Natural killer cell (primary cell): Measurements from ENCODE around the gene NFX1. TPM values are rescaled to one million over a fixed set of nuclear protein-coding genes. Genes with fewer than 3 reads are reported as not detected.
A peak's percentile ranks its signal among the peaks of the same experiment; 100 is the strongest.

Experiments used
- ATAC-seq, 3 donors: fragments of 150-1000 bp in 2 of 3; fragments of 200-7000 bp in 1 of 3; cut with Tn5 transposase; 1 replicate in 1 of 3; 2 replicates in 2 of 3; pipeline ENCODE4 v1.10.0; 2021; ENCODE audit warnings: mild to moderate bottlenecking in 2 of 3, moderate library complexity in 2 of 3
- DNase-seq, 2 donors: peaks; one replicate each; pipeline versions ENCODE4 v3.0.0 to v3.0.0-alpha.2; 2013 to 2021; ENCODE audit warnings: mixed read lengths in 1 of 2
- H3K27ac ChIP-seq: one replicate; pipeline ENCODE4 v1.5.1; 2013; ENCODE audit warnings: mild to moderate bottlenecking, low read length
- H3K27me3 ChIP-seq: one replicate; pipeline ENCODE4 v1.6.1; 2013; ENCODE audit warnings: low read length; ENCODE audit not compliant: control insufficient read depth, insufficient read depth
- H3K36me3 ChIP-seq: one replicate; pipeline ENCODE4 v1.6.1; 2013; ENCODE audit warnings: low read length; ENCODE audit not compliant: control insufficient read depth, insufficient read depth
- H3K4me1 ChIP-seq: one replicate; pipeline ENCODE4 v1.6.1; 2013; ENCODE audit warnings: low read length; ENCODE audit not compliant: control insufficient read depth, insufficient read depth
- H3K4me3 ChIP-seq: one replicate; pipeline ENCODE4 v1.5.1; 2013; ENCODE audit warnings: low read length
- H3K9me3 ChIP-seq: one replicate; pipeline ENCODE4 v1.6.1; 2013; ENCODE audit warnings: low read length; ENCODE audit not compliant: control insufficient read depth, insufficient read depth
- H3K27ac Mint-ChIP-seq, 2 donors: one replicate each; pipeline ENCODE4 v1.8.0; 2022; ENCODE audit warnings: mild to moderate bottlenecking in 2 of 2, mixed read lengths in 2 of 2, moderate library complexity in 1 of 2
- H3K27me3 Mint-ChIP-seq, 2 donors: one replicate each; pipeline ENCODE4 v1.8.0; 2022; ENCODE audit warnings: low read depth in 2 of 2, mixed read lengths in 2 of 2
- H3K36me3 Mint-ChIP-seq: one replicate; pipeline ENCODE4 v1.8.0; 2022; ENCODE audit warnings: mixed read lengths
- H3K4me1 Mint-ChIP-seq, 2 donors: one replicate each; pipeline ENCODE4 v1.8.0; 2022; ENCODE audit warnings: mixed read lengths in 2 of 2
- H3K4me3 Mint-ChIP-seq: one replicate; pipeline ENCODE4 v1.8.0; 2022; ENCODE audit warnings: mild to moderate bottlenecking, moderate library complexity, mixed read lengths
- H3K9me3 Mint-ChIP-seq, 2 donors: one replicate each; pipeline ENCODE4 v1.8.0; 2022; ENCODE audit warnings: mixed read lengths in 2 of 2
- CTCF ChIP-seq: fragments of 200-600 bp; IDR thresholded peaks from one replicate; pipeline ENCODE4 v1.8.0; 2022; ENCODE audit warnings: antibody characterized with exemption
- WGBS: methylation state at CpG from one replicate; pipeline ENCODE4 v1.1.7; 2013; ENCODE audit warnings: missing lambda C conversion rate; ENCODE audit not compliant: insufficient coverage; 5-methylcytosine and 5-hydroxymethylcytosine counted together
- intact Hi-C: fragments of 100-400 bp; cut with micrococcal nuclease; formaldehyde crosslinking; loops from one replicate; pipeline ENCODE4 v1.14.2; 2022
- total RNA-seq, 4 donors: library from RNA; stranded (reverse); fragments of 120-200 nt in 1 of 4; gene quantifications; one replicate each; pipeline versions ENCODE4 v1.2.3 to v1.2.4, GENCODE V29; 2013 to 2022

The NFX1 gene
- total RNA-seq, 3 donors from 2014 or later (not counting 1 experiment from before 2014, with no cell fraction given), result 33.0 to 38.8 (median 38.5) TPM

GRCh38 chr9:33341182-33341581 lies 50.9 kb downstream of the NFX1 start:
- Histone ChIP-seq H3K36me3 (peaks cover 67% of the 10 kb centered on the region), H3K4me3 (no peak overlapping the region), H3K9me3 (peaks cover 9% of the 10 kb centered on the region), H3K27ac (no peak overlapping the region), H3K4me1 (peaks cover 14% of the 10 kb centered on the region), H3K27me3 (no peaks in the 10 kb centered on the region)
- Mint-ChIP-seq H3K4me3 (no peak overlapping the region), H3K4me1 (peaks cover 25 to 28% of the 10 kb centered on the region in 2 donors), H3K27me3 (no peaks in the 10 kb centered on the region), H3K27ac (peak overlapping the region in 1 of 2 donors; percentile 77), H3K36me3 (peaks cover 17% of the 10 kb centered on the region), H3K9me3 (peaks cover 0 to 2% of the 10 kb centered on the region in 2 donors)
- TF ChIP-seq CTCF, result no peak
- 100% methylated on average over 1 of the region's 3 CpGs for WGBS
- intact Hi-C loops, result no loop called here
- no peak for DNase-seq
- no peak for ATAC-seq

- no peak for TF ChIP-seq CTCF
- no peak overlapping the region for H3K27ac Mint-ChIP-seq
- H3K9me3 Mint-ChIP-seq, result peaks cover 0 to under 1% of the 10 kb centered on the region in 2 donors
- peaks cover 9% of the 10 kb centered on the region for H3K9me3 ChIP-seq
- no peaks in the 10 kb centered on the region for H3K27me3 ChIP-seq
- H3K4me1 Mint-ChIP-seq, result peaks cover 21% of the 10 kb centered on the region in 2 donors
- H3K4me1 ChIP-seq, result peaks cover 13% of the 10 kb centered on the region
- H3K4me3 ChIP-seq, result no peak overlapping the region
- WGBS, result 86% methylated on average over 3 of the region's 3 CpGs
- intact Hi-C loops, result no loop called here
- H3K27ac ChIP-seq, result no peak overlapping the region
- no peak for ATAC-seq
- no peaks in the 10 kb centered on the region for H3K27me3 Mint-ChIP-seq
- H3K4me3 Mint-ChIP-seq, result no peak overlapping the region
- DNase-seq, result no peak
- peaks cover 41% of the 10 kb centered on the region for H3K36me3 Mint-ChIP-seq
- peaks cover 79% of the 10 kb centered on the region for H3K36me3 ChIP-seq
Observed at GRCh38 chr9:33344145-33344544, 53.8 kb downstream of the NFX1 start.

- peaks cover 32% of the 10 kb centered on the region for H3K36me3 Mint-ChIP-seq
- Histone ChIP-seq H3K27me3 (no peaks in the 10 kb centered on the region), H3K36me3 (peaks cover 66% of the 10 kb centered on the region), H3K4me3 (no peak overlapping the region), H3K27ac (no peak overlapping the region), H3K4me1 (no peaks in the 10 kb centered on the region), H3K9me3 (no peaks in the 10 kb centered on the region)
- WGBS, result 100% methylated on average over 2 of the region's 4 CpGs
- TF ChIP-seq CTCF, result no peak
- no peaks in the 10 kb centered on the region for H3K27me3 Mint-ChIP-seq
- H3K27ac Mint-ChIP-seq, result no peak overlapping the region
- H3K4me1 Mint-ChIP-seq, result no peaks in the 10 kb centered on the region
- no peak overlapping the region for H3K4me3 Mint-ChIP-seq
- ATAC-seq, result no peak
- no peaks in the 10 kb centered on the region for H3K9me3 Mint-ChIP-seq
- intact Hi-C loops, result no loop called here
- DNase-seq, result no peak
Observed at GRCh38 chr9:33346564-33346963, 56.2 kb downstream of the NFX1 start.

GRCh38 chr9:33348998-33349397 lies 58.7 kb downstream of the NFX1 start:
- intact Hi-C loops, result no loop called here
- Histone ChIP-seq H3K27ac (no peak overlapping the region), H3K9me3 (no peaks in the 10 kb centered on the region), H3K27me3 (no peaks in the 10 kb centered on the region), H3K4me3 (no peak overlapping the region), H3K4me1 (no peaks in the 10 kb centered on the region), H3K36me3 (peaks cover 49% of the 10 kb centered on the region)
- H3K4me1 Mint-ChIP-seq, result peaks cover 0 to 1% of the 10 kb centered on the region in 2 donors
- TF ChIP-seq CTCF, result no peak
- peaks cover 29% of the 10 kb centered on the region for H3K36me3 Mint-ChIP-seq
- peak overlapping the region in 1 of 2 donors; percentile 3 for H3K27ac Mint-ChIP-seq
- no peak for DNase-seq
- ATAC-seq, result no peak
- H3K4me3 Mint-ChIP-seq, result no peak overlapping the region
- 100% methylated on average over 4 of the region's 4 CpGs for WGBS
- no peaks in the 10 kb centered on the region for H3K9me3 Mint-ChIP-seq
- H3K27me3 Mint-ChIP-seq, result no peaks in the 10 kb centered on the region
